H1 (cell line): Measurements from ENCODE around the gene NKX2-1. TPM values are rescaled to one million over a fixed set of nuclear protein-coding genes. Genes with fewer than 3 reads are reported as not detected.

Experiments
- CTCF ChIA-PET: fragments of 300-600 bp; sonication (Branson Sonifier 250); formaldehyde crosslinking; loops from one replicate; lab custom pipeline; 2021; ENCODE audit not compliant: partially characterized antibody; lab: Charles Lee
- POLR2A ChIA-PET: fragments of 300-600 bp; sonication (Branson Sonifier 250); formaldehyde crosslinking; loops from one replicate; lab custom pipeline; 2021; ENCODE audit warnings: inconsistent platforms; ENCODE audit not compliant: partially characterized antibody; lab: Charles Lee
- DNase-seq, 2 experiments: peaks; one replicate each; pipeline versions ENCODE4 v3.0.0 to v3.0.0-alpha.2; 2010 to 2022; ENCODE audit warnings: low spot score in 2 of 2, low read depth in 1 of 2, mixed read lengths in 1 of 2
- FAIRE-seq: peaks from 2 replicates; lab custom pipeline; 2011; peaks lifted over from hg19 to GRCh38; lab: Jason Lieb, UNC
- H2AFZ ChIP-seq: 2 replicates; pipeline ENCODE4 v1.8.1; 2012; ENCODE audit warnings: low read length, inconsistent platforms
- H2AK5ac ChIP-seq: 2 replicates; pipeline ENCODE4 v1.6.1; 2013; ENCODE audit warnings: low read depth, low read length
- H2BK120ac ChIP-seq: replicated peaks from 2 replicates; pipeline ENCODE3; 2013; ENCODE audit warnings: low read depth, low read length, inconsistent platforms
- H2BK12ac ChIP-seq: 2 replicates; pipeline ENCODE4 v1.6.1; 2013; ENCODE audit warnings: low read depth, low read length
- H2BK15ac ChIP-seq: 2 replicates; pipeline ENCODE4 v1.6.1; 2013; ENCODE audit warnings: low read length
- H2BK20ac ChIP-seq: 2 replicates; pipeline ENCODE4 v1.6.1; 2013; ENCODE audit warnings: low read length
- H2BK5ac ChIP-seq: 2 replicates; pipeline ENCODE4 v1.6.1; 2013; ENCODE audit warnings: low read depth, low read length
- H3K14ac ChIP-seq: 2 replicates; pipeline ENCODE4 v1.6.1; 2013; ENCODE audit warnings: inconsistent platforms; ENCODE audit not compliant: insufficient read length
- H3K18ac ChIP-seq: 2 replicates; pipeline ENCODE4 v1.6.1; 2013; ENCODE audit warnings: low read length; ENCODE audit errors: extremely low read depth
- H3K23ac ChIP-seq: 2 replicates; pipeline ENCODE4 v1.6.1; 2013; ENCODE audit warnings: inconsistent platforms; ENCODE audit not compliant: insufficient read length
- H3K23me2 ChIP-seq: 2 replicates; pipeline ENCODE4 v1.6.1; 2013; ENCODE audit warnings: low read depth, low read length
- H3K27ac ChIP-seq: 2 replicates; pipeline ENCODE4 v1.6.1; 2011; ENCODE audit warnings: low read depth, low read length, inconsistent platforms
- H3K27me3 ChIP-seq, 4 experiments: replicated peaks in 1 of 4; 1 replicate in 1 of 4; 2 replicates in 3 of 4; pipeline versions ENCODE4 v1.6.1 to v1.8.1; 2011 to 2013; ENCODE audit warnings: low read length in 3 of 4, mild to moderate bottlenecking in 3 of 4, inconsistent platforms in 2 of 4, mixed read lengths in 2 of 4, moderate library complexity in 1 of 4; ENCODE audit not compliant: control insufficient read depth in 3 of 4, insufficient read depth in 3 of 4; ENCODE audit errors: extremely low read depth in 1 of 4
- H3K36me3 ChIP-seq, 4 experiments: 2 replicates each; pipeline versions ENCODE4 v1.6.1 to v1.8.1; 2011 to 2013; ENCODE audit warnings: mild to moderate bottlenecking in 4 of 4, low read length in 3 of 4, moderate library complexity in 2 of 4, control low read depth in 1 of 4, inconsistent platforms in 1 of 4; ENCODE audit not compliant: insufficient read depth in 4 of 4, control insufficient read depth in 2 of 4
- H3K4ac ChIP-seq: replicated peaks from 2 replicates; pipeline ENCODE3; 2013; ENCODE audit warnings: low read length, low read depth, mixed read lengths, inconsistent platforms; ENCODE audit not compliant: insufficient read length
- H3K4me1 ChIP-seq, 4 experiments: replicated peaks in 1 of 4; 1 replicate in 1 of 4; 2 replicates in 3 of 4; pipeline versions ENCODE4 v1.6.1 to v1.8.1; 2011 to 2013; ENCODE audit warnings: low read length in 3 of 4, inconsistent platforms in 2 of 4, mixed read lengths in 1 of 4; ENCODE audit not compliant: insufficient read depth in 4 of 4, control insufficient read depth in 3 of 4
- H3K4me2 ChIP-seq, 2 experiments: 2 replicates each; pipeline versions ENCODE4 v1.6.1 to v1.8.1; 2011 to 2013; ENCODE audit warnings: low read depth in 2 of 2, low read length in 2 of 2, control low read depth in 1 of 2, inconsistent platforms in 1 of 2, mild to moderate bottlenecking in 1 of 2; ENCODE audit not compliant: insufficient read depth in 1 of 2
- H3K4me3 ChIP-seq, 4 experiments: fragments of 200-600, 300-600 bp in 1 of 4; sonication (generic), shearing (Covaris generic), sonication (Bioruptor Twin) in 1 of 4; 2 replicates each; pipeline versions ENCODE4 v1.5.1 to v1.8.1; 2011 to 2016; ENCODE audit warnings: low read length in 4 of 4, low read depth in 3 of 4, control low read depth in 2 of 4, inconsistent platforms in 2 of 4, mild to moderate bottlenecking in 2 of 4, mixed read lengths in 1 of 4, moderate library complexity in 1 of 4; ENCODE audit not compliant: insufficient read depth in 2 of 4; ENCODE audit errors: extremely low read depth in 1 of 4
- H3K56ac ChIP-seq: replicated peaks from 2 replicates; pipeline ENCODE3; 2013; ENCODE audit warnings: low read depth, mild to moderate bottlenecking, mixed read lengths, low read length, inconsistent platforms; ENCODE audit not compliant: insufficient read length
- H3K79me1 ChIP-seq: 2 replicates; pipeline ENCODE4 v1.6.1; 2013; ENCODE audit warnings: low read depth, low read length, control low read depth
- H3K79me2 ChIP-seq, 2 experiments: 2 replicates each; pipeline versions ENCODE4 v1.6.1 to v1.8.1; 2012 to 2013; ENCODE audit warnings: low read length in 2 of 2, mild to moderate bottlenecking in 2 of 2, inconsistent platforms in 1 of 2; ENCODE audit not compliant: insufficient read depth in 2 of 2, control insufficient read depth in 1 of 2
- H3K9ac ChIP-seq, 4 experiments: replicated peaks in 1 of 4; 1 replicate in 1 of 4; 2 replicates in 3 of 4; pipeline versions ENCODE4 v1.6.1 to v1.8.1; 2011 to 2013; ENCODE audit warnings: low read depth in 3 of 4, low read length in 3 of 4, control low read depth in 2 of 4, mild to moderate bottlenecking in 2 of 4, moderate library complexity in 2 of 4, inconsistent platforms in 1 of 4; ENCODE audit errors: extremely low read depth in 1 of 4
- H3K9me3 ChIP-seq, 2 experiments: 2 replicates each; pipeline versions ENCODE4 v1.6.1 to v1.8.1; 2012 to 2013; ENCODE audit warnings: mild to moderate bottlenecking in 2 of 2, moderate library complexity in 2 of 2, control low read depth in 1 of 2, inconsistent platforms in 1 of 2, low read depth in 1 of 2, low read length in 1 of 2, mixed read lengths in 1 of 2; ENCODE audit not compliant: insufficient read depth in 2 of 2
- H4K20me1 ChIP-seq, 2 experiments: replicated peaks in 1 of 2; 2 replicates each; pipeline versions ENCODE3 to v1.8.1; 2011 to 2013; ENCODE audit warnings: inconsistent platforms in 2 of 2, low read length in 2 of 2, mild to moderate bottlenecking in 1 of 2; ENCODE audit not compliant: insufficient read depth in 2 of 2, control insufficient read depth in 1 of 2
- H4K5ac ChIP-seq: 2 replicates; pipeline ENCODE4 v1.6.1; 2013; ENCODE audit warnings: low read length, low read depth, mixed read lengths, inconsistent platforms; ENCODE audit not compliant: insufficient read length
- H4K8ac ChIP-seq: 2 replicates; pipeline ENCODE4 v1.8.0; 2013; ENCODE audit warnings: mild to moderate bottlenecking, moderate library complexity, low read length, inconsistent platforms; ENCODE audit not compliant: insufficient read depth; ENCODE audit errors: extremely low read depth
- H4K91ac ChIP-seq: replicated peaks from 2 replicates; pipeline ENCODE3; 2013; ENCODE audit warnings: low read length, mixed read lengths, inconsistent platforms; ENCODE audit not compliant: insufficient read length
- BACH1 ChIP-seq: IDR thresholded peaks from 2 replicates; pipeline ENCODE4 v1.6.1; 2012; ENCODE audit warnings: low read length, improper control_type of control experiment
- CTBP2 ChIP-seq: IDR thresholded peaks from 2 replicates; pipeline ENCODE4 v1.7.0; 2011; ENCODE audit warnings: borderline replicate concordance, mild to moderate bottlenecking, moderate library complexity, mixed read lengths, low read length; ENCODE audit not compliant: insufficient read depth, insufficient read length
- EGR1 ChIP-seq: IDR thresholded peaks from 2 replicates; pipeline ENCODE4 v1.6.1; 2011; ENCODE audit warnings: low read depth, low read length, borderline replicate concordance
- EP300 ChIP-seq, 2 experiments: IDR thresholded peaks; 1 replicate in 1 of 2; 2 replicates in 1 of 2; pipeline ENCODE4 v1.6.1; 2011 to 2012; ENCODE audit warnings: low read depth in 2 of 2, low read length in 2 of 2, mild to moderate bottlenecking in 2 of 2, borderline replicate concordance in 1 of 2, inconsistent platforms in 1 of 2, moderate library complexity in 1 of 2
- MAFK ChIP-seq: IDR thresholded peaks from 2 replicates; pipeline ENCODE4 v1.6.1; 2012; ENCODE audit warnings: low read depth, mild to moderate bottlenecking, improper control_type of control experiment, low read length
- NANOG ChIP-seq: IDR thresholded peaks from 2 replicates; pipeline ENCODE4 v1.6.1; 2011; ENCODE audit warnings: low read length, low read depth, mild to moderate bottlenecking, inconsistent platforms; ENCODE audit not compliant: insufficient read depth, poor library complexity, severe bottlenecking
- PHF8 ChIP-seq: fragments of 200-600 bp; sonication (generic); conservative IDR thresholded peaks from 2 replicates; pipeline ENCODE4 v1.7.1; 2012; ENCODE audit warnings: low read depth, mild to moderate bottlenecking, inconsistent platforms, low read length, moderate library complexity
- RBBP5 ChIP-seq: IDR thresholded peaks from 2 replicates; pipeline ENCODE4 v1.7.1; 2012; ENCODE audit warnings: low read depth, mild to moderate bottlenecking, inconsistent platforms, low read length, moderate library complexity, borderline replicate concordance
- SIX5 ChIP-seq: IDR thresholded peaks from 2 replicates; pipeline ENCODE4 v1.6.1; 2011; ENCODE audit warnings: mild to moderate bottlenecking, low read depth, low read length
- USF2 ChIP-seq: IDR thresholded peaks from 2 replicates; pipeline ENCODE4 v1.6.1; 2011; ENCODE audit warnings: low read length, improper control_type of control experiment
- WGBS, 2 experiments: shearing (Covaris generic) in 1 of 2; methylation state at CpG; one replicate each; pipeline versions ENCODE4 v1.1.6 to v1.1.7; 2013 to 2015; ENCODE audit warnings: low lambda C conversion rate in 2 of 2, mixed read lengths in 2 of 2, inconsistent platforms in 1 of 2, low coverage in 1 of 2, missing lambda C conversion rate in 1 of 2; ENCODE audit not compliant: insufficient replicate concordance in 2 of 2, insufficient coverage in 1 of 2, insufficient read length in 1 of 2; ENCODE audit errors: extremely low coverage in 1 of 2, missing lambda C conversion rate in 1 of 2; 5-methylcytosine and 5-hydroxymethylcytosine counted together
- polyA plus RNA-seq, 7 experiments: library from polyadenylated mRNA; depleted of rRNA in 3 of 7; stranded (reverse) in 5 of 7; unstranded in 2 of 7; fragments of >200 nt in 5 of 7; fragments of 200-250 nt in 2 of 7; gene quantifications; 1 replicate in 5 of 7; 2 replicates in 1 of 7; 4 replicates in 1 of 7; pipeline versions ENCODE4 v1.2.1 to v1.2.3, GENCODE V29; 2011 to 2013; ENCODE audit warnings: missing spikeins in 2 of 7, mixed read lengths in 2 of 7
- total RNA-seq: library from RNA; stranded (reverse); fragmentation: NEBNext Ultra II Directional; extraction: Animal tissue kit (Norgen Biotek cat#: 25700); gene quantifications from 2 replicates; pipeline ENCODE4 v1.2.1, GENCODE V29; 2021

NKX2-1 gene
- total and polyA plus RNA-seq, 2 of the 8 experiments (the other 6 are each of a cell fraction or from before 2014, with no cell fraction given), result not detected

GRCh38 chr14:36522347-36522971 is 2.4 kb upstream of the NKX2-1 start:
- peaks cover 0 to 20% (median 12%) of the 10 kb centered on the region in 4 experiments; a peak in 6 of 7 replicates for H3K4me1 ChIP-seq
- no peak overlapping the region for H2BK120ac ChIP-seq
- peak in 1 of 2 experiments; percentile 73 for DNase-seq
- no peak overlapping the region for H3K14ac ChIP-seq
- no peak overlapping the region; a peak in 1 of 8 replicates for H3K4me3 ChIP-seq
- ChIA-PET POLR2A (interaction anchor here (1.1 to 1.8 kb wide), 4 partner anchors 12 to 140 kb away, joined by 3 to 6 read pairs (median 4); no protein-coding TSS in a partner anchor), CTCF (interaction anchor here (0.5 to 11.9 kb wide), 28 partner anchors 11 to 694 kb away, joined by 3 to 395 read pairs (median 16); partner anchors contain the start of genes NKX2-8 and PAX9)
- H2BK5ac ChIP-seq, result no peak overlapping the region
- peak overlapping the region; percentile 8; the same call in 1 of the 2 replicates for H2AK5ac ChIP-seq
- no peaks in the 10 kb centered on the region for H3K79me2 ChIP-seq
- no peak overlapping the region for H3K56ac ChIP-seq
- no peak overlapping the region for H2BK20ac ChIP-seq
- no peak overlapping the region for H4K8ac ChIP-seq
- no peak overlapping the region for H2BK15ac ChIP-seq
- no peak overlapping the region for H3K18ac ChIP-seq
- H4K91ac ChIP-seq, result no peak overlapping the region
- no peak overlapping the region for H3K23ac ChIP-seq
- H2BK12ac ChIP-seq, result 0 out of 2 replicates have a peak overlapping the region, but pooled peaks have one; percentile 68
- no peak overlapping the region for H4K5ac ChIP-seq
- no peaks in the 10 kb centered on the region for H3K9me3 ChIP-seq
- FAIRE-seq, result no peak
- H3K23me2 ChIP-seq, result peaks cover 10% of the 10 kb centered on the region; the same call in 1 of the 2 replicates
- 6% methylated on average over 36 of the region's 36 CpGs; no CpG with 5 or more reads in 1 of the 2 experiments for WGBS, 2 experiments
- no peak overlapping the region for H3K4ac ChIP-seq
- H3K9ac ChIP-seq, result no peak overlapping the region
- no peaks in the 10 kb centered on the region for H3K79me1 ChIP-seq
- peaks cover 29 to 31% of the 10 kb centered on the region in 2 experiments for H4K20me1 ChIP-seq
- H3K36me3 ChIP-seq, result peaks cover 0 to 9% (median 0%) of the 10 kb centered on the region in 4 experiments; a peak in 1 of 8 replicates
- no peak overlapping the region for H3K27ac ChIP-seq
- no peak overlapping the region for H2AFZ ChIP-seq
- peak overlapping the region; percentile 26 to 57; a peak in 3 of 4 replicates for H3K4me2 ChIP-seq
- peaks cover 90 to 100% (median 99%) of the 10 kb centered on the region in 4 experiments for H3K27me3 ChIP-seq
- TF ChIP-seq RBBP5, result no peak
- no peak for TF ChIP-seq USF2
- no peak for TF ChIP-seq EGR1
- TF ChIP-seq EP300 (IDR thresholded peaks at IDR 0.05; ENCODE audit: borderline replicate concordance in 1 of 2, low read depth in 2 of 2, low read length in 2 of 2), result no peak
- TF ChIP-seq CTBP2, result no peak
- TF ChIP-seq BACH1, result no peak
- no peak for TF ChIP-seq PHF8
- TF ChIP-seq NANOG, result no peak
- no peak for TF ChIP-seq SIX5
- TF ChIP-seq MAFK, result no peak
